ENCODE results near the gene DOCK3.

Gene DOCK3

GRCh38 chr3:51156147-51156546 is 481.4 kb downstream of the DOCK3 start:
- TF ChIP-seq ZNF70 (CRISPR knock-in tag; IDR thresholded peaks at IDR 0.05) = no peak
- no peak for TF ChIP-seq ZFP30 (CRISPR knock-in tag; IDR thresholded peaks at IDR 0.05)
- no peak for TF ChIP-seq CSDC2 (CRISPR knock-in tag; IDR thresholded peaks at IDR 0.05)
- TF ChIP-seq ZNF565 (CRISPR knock-in tag; conservative IDR thresholded peaks at IDR 0.05; ENCODE audit: low read depth) = no peak
- TF ChIP-seq ARNTL (CRISPR knock-in tag; IDR thresholded peaks at IDR 0.05; ENCODE audit: borderline replicate concordance, low read depth) = no peak
- TF ChIP-seq PATZ1 (CRISPR knock-in tag; IDR thresholded peaks at IDR 0.05; ENCODE audit: borderline replicate concordance) = no peak
- no peak for TF ChIP-seq PPARA (CRISPR knock-in tag; IDR thresholded peaks at IDR 0.05; ENCODE audit: borderline replicate concordance)
- TF ChIP-seq ZFP3 (CRISPR knock-in tag; IDR thresholded peaks at IDR 0.05) = no peak
- no peak for TF ChIP-seq ZC3H10 (CRISPR knock-in tag; IDR thresholded peaks at IDR 0.05)
- no peak for TF ChIP-seq ZNF8 (CRISPR knock-in tag; IDR thresholded peaks at IDR 0.05)
- TF ChIP-seq CSRNP3 (CRISPR knock-in tag; IDR thresholded peaks at IDR 0.05) = no peak
- no peak for TF ChIP-seq RARB (CRISPR knock-in tag; IDR thresholded peaks at IDR 0.05)
- TF ChIP-seq BACH2 (CRISPR knock-in tag; IDR thresholded peaks at IDR 0.05; ENCODE audit: borderline replicate concordance) = no peak
- no peak for TF ChIP-seq ESRRG (CRISPR knock-in tag; IDR thresholded peaks at IDR 0.05)
- no peak for TF ChIP-seq SNAI2 (CRISPR knock-in tag; IDR thresholded peaks at IDR 0.05)
- TF ChIP-seq TSHZ2 (CRISPR knock-in tag; IDR thresholded peaks at IDR 0.05) = no peak
- ATAC-seq = no peak

GRCh38 chr3:51163051-51163450 is 488.3 kb downstream of the DOCK3 start:
- no peak for ATAC-seq
- TF ChIP-seq GLIS3 (CRISPR knock-in tag; IDR thresholded peaks at IDR 0.05) (no peak), TCF4 (CRISPR knock-in tag; IDR thresholded peaks at IDR 0.05; ENCODE audit: borderline replicate concordance) (no peak), OSR1 (CRISPR knock-in tag; IDR thresholded peaks at IDR 0.05) (no peak), ZFP3 (CRISPR knock-in tag; IDR thresholded peaks at IDR 0.05) (no peak), ZFP30 (CRISPR knock-in tag; IDR thresholded peaks at IDR 0.05) (no peak)

- ATAC-seq = no peak
These were observed 499.0 kb downstream of the DOCK3 start for GRCh38 chr3:51173518-51174271.

More at GRCh38 chr3:51173518-51174271, 499.0 kb downstream of the DOCK3 start:
- no peak for TF ChIP-seq GLIS3 (CRISPR knock-in tag; IDR thresholded peaks at IDR 0.05)
- TF ChIP-seq RARB (CRISPR knock-in tag; IDR thresholded peaks at IDR 0.05) = no peak
- no peak for TF ChIP-seq CSRNP3 (CRISPR knock-in tag; IDR thresholded peaks at IDR 0.05)
- no peak for TF ChIP-seq ARNTL (CRISPR knock-in tag; IDR thresholded peaks at IDR 0.05; ENCODE audit: borderline replicate concordance, low read depth)
- no peak for TF ChIP-seq PATZ1 (CRISPR knock-in tag; IDR thresholded peaks at IDR 0.05; ENCODE audit: borderline replicate concordance)
- TF ChIP-seq ZFP30 (CRISPR knock-in tag; IDR thresholded peaks at IDR 0.05) = no peak
- TF ChIP-seq ZFP3 (CRISPR knock-in tag; IDR thresholded peaks at IDR 0.05) = no peak
